ENCODE data around the gene NUDT21.

DNA sequence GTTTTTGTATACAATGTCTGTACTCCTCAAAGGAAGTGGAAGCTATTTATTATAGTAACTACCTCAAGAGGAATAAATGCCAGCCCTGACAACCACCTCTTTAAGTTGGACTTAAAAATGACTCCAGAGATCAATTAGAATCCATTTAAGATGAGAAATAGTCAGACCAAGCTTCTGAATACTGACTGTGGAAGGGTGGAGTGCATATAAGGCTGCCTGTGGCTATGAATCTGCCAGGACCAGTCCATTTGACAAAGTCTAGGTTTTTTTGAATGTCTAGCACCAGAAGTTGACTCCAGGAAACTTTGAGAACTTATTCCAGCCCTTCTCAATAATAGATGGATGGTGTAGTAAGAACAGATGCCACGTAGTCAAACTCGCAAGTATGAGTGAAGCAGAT lies 15.2 kb upstream of the NUDT21 start:
- TF ChIP-seq RCOR1 (conservative IDR thresholded peaks at IDR 0.05; ENCODE audit: low read depth, low read length) (no peak), RFX5 (IDR thresholded peaks at IDR 0.05; ENCODE audit: low read depth, low read length) (no peak)

All from GM12878 (cell line).